Inflammatory macrophage treated with lipopolysaccharide for 1 hour (primary cell): ENCODE data around the gene EIF4E.
"Not testable (repeated sequence)": the region's sequence is repeated elsewhere in the genome, so short reads cannot be mapped to it uniquely, and the experiment has no call there.

Experiments used
- DNase-seq, 2 donors: peaks; one replicate each; pipeline ENCODE4 v3.0.0-alpha.2; 2020 to 2022

EIF4E gene

GRCh38 chr4:98930311-98930865, 1.5 kb upstream of the EIF4E start:
- DNase-seq: peak; percentile 81 to 94

GRCh38 chr4:98929341-98930267, 671 bp upstream of the EIF4E start:
- peak; percentile 92 to 99 for DNase-seq

GRCh38 chr4:98928131-98928504, 815 bp downstream of the EIF4E start:
- peak; percentile 55 to 68 for DNase-seq

- DNase-seq: not testable (repeated sequence)
Measured at GRCh38 chr4:98926257-98926656, 2.7 kb downstream of the EIF4E start.

GRCh38 chr4:98921292-98921691, 7.6 kb downstream of the EIF4E start:
- no peak for DNase-seq

GRCh38 chr4:98919996-98920395, 8.9 kb downstream of the EIF4E start:
- no peak for DNase-seq

- DNase-seq: not testable (repeated sequence)
Measured at GRCh38 chr4:98910728-98911127, 18.2 kb downstream of the EIF4E start.

- no peak for DNase-seq
Measured at GRCh38 chr4:98909646-98910401, 19.1 kb downstream of the EIF4E start.

GRCh38 chr4:98908703-98909262, 20.1 kb downstream of the EIF4E start:
- DNase-seq: no peak

- DNase-seq: no peak
Measured at GRCh38 chr4:98908182-98908581, 20.8 kb downstream of the EIF4E start.

GRCh38 chr4:98905839-98906238, 23.1 kb downstream of the EIF4E start:
- no peak for DNase-seq

GRCh38 chr4:98905297-98905696, 23.6 kb downstream of the EIF4E start:
- DNase-seq: no peak

GRCh38 chr4:98903963-98904362, 25.0 kb downstream of the EIF4E start:
- no peak for DNase-seq

GRCh38 chr4:98903561-98903960, 25.4 kb downstream of the EIF4E start:
- no peak for DNase-seq

- no peak for DNase-seq
Measured at GRCh38 chr4:98899277-98899676, 29.7 kb downstream of the EIF4E start.

- no peak for DNase-seq
Measured at GRCh38 chr4:98891478-98892337, 37.2 kb downstream of the EIF4E start.

GRCh38 chr4:98890702-98891455, 38.1 kb downstream of the EIF4E start:
- DNase-seq: no peak

- DNase-seq: no peak
Measured at GRCh38 chr4:98887145-98887544, 41.8 kb downstream of the EIF4E start.

- not testable (repeated sequence) for DNase-seq
Measured at GRCh38 chr4:98886382-98886781, 42.6 kb downstream of the EIF4E start.

- DNase-seq: not testable (repeated sequence)
Measured at GRCh38 chr4:98880884-98881283, 48.0 kb downstream of the EIF4E start.

- DNase-seq: no peak
Measured at GRCh38 chr4:98879515-98879914, 49.4 kb downstream of the EIF4E start.

GRCh38 chr4:98873059-98873458, 55.9 kb downstream of the EIF4E start:
- no peak for DNase-seq
